ENCODE results near the gene GTF2H2C.
"Not testable (repeated sequence)": the region's sequence is repeated elsewhere in the genome, so short reads cannot be mapped to it uniquely, and the experiment has no call there.

- not testable (repeated sequence) for TF ChIP-seq CTCF, POLR2A (IDR thresholded peaks at IDR 0.05)
These were observed 22.1 kb upstream of the GTF2H2C start for GRCh38 chr5:69537911-69538310.
